BLaER1 treated with 17β-estradiol and CSF1 and Interleukin-3, amounts not matched to agents 10 nM and 100 nM (cell line): ENCODE measurements around the gene TMEM169.
A peak's percentile ranks its signal among the peaks of the same experiment; 100 is the strongest.

Experiments
- H3K27ac ChIP-seq, 11 experiments: shearing (Covaris generic); formaldehyde crosslinking; 2 replicates each; pipeline ENCODE4 v1.8.1; 2022
- H3K27me3 ChIP-seq, 11 experiments: shearing (Covaris generic); formaldehyde crosslinking; 2 replicates each; pipeline ENCODE4 v1.8.1; 2022
- H3K36me3 ChIP-seq, 11 experiments: shearing (Covaris generic); formaldehyde crosslinking; 2 replicates each; pipeline ENCODE4 v1.8.1; 2022
- H3K4me1 ChIP-seq, 10 experiments: shearing (Covaris generic); formaldehyde crosslinking; 2 replicates each; pipeline ENCODE4 v1.8.1; 2022
- H3K4me2 ChIP-seq, 11 experiments: shearing (Covaris generic); formaldehyde crosslinking; 2 replicates each; pipeline ENCODE4 v1.8.1; 2022
- H3K4me3 ChIP-seq, 10 experiments: shearing (Covaris generic); formaldehyde crosslinking; 2 replicates each; pipeline ENCODE4 v1.8.1; 2022
- H3K9ac ChIP-seq, 11 experiments: shearing (Covaris generic); formaldehyde crosslinking; 2 replicates each; pipeline ENCODE4 v1.8.1; 2022
- H3K9me3 ChIP-seq, 11 experiments: shearing (Covaris generic); formaldehyde crosslinking; replicated peaks in 1 of 11; 2 replicates each; pipeline ENCODE4 v1.8.1; 2022
- H4K20me1 ChIP-seq, 11 experiments: shearing (Covaris generic); formaldehyde crosslinking; 2 replicates each; pipeline ENCODE4 v1.8.1; 2022
- Cebpa-rat ChIP-seq, 11 experiments: shearing (Covaris generic); IDR thresholded peaks; 2 replicates each; pipeline ENCODE4 v1.8.1; 2022

TMEM169 gene

DNA sequence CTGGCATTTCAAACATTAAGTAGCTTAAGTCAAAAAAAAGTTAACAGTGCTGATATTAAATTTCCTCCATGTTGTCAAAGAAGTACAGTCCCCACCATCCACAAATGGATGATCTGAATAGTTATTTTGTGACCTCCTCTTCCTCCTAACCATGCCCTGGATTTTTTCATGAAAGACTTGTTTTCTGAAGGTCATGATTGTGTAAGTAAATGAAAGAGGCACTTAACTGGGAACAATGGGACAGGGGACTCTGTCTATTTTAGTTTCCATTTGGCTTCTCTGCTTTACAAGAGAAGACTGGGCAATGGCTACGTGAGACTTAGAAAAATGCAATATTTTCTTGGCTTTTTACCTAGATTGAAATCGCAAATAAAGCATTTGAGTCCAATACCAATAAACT, 32.3 kb upstream of the TMEM169 start:
- Histone ChIP-seq H3K27me3 (no peaks in the 10 kb centered on the region), H3K4me1 (peaks cover 0 to 6% (median 0%) of the 10 kb centered on the region in 10 experiments; a peak in 1 of 20 replicates), H3K9me3 (no peaks in the 10 kb centered on the region), H3K9ac (no peak overlapping the region), H3K4me2 (no peak overlapping the region), H3K36me3 (no peaks in the 10 kb centered on the region), H3K27ac (no peak overlapping the region), H4K20me1 (no peaks in the 10 kb centered on the region), H3K4me3 (no peak overlapping the region)
- TF ChIP-seq Cebpa-rat (IDR thresholded peaks at IDR 0.05) = no peak

DNA sequence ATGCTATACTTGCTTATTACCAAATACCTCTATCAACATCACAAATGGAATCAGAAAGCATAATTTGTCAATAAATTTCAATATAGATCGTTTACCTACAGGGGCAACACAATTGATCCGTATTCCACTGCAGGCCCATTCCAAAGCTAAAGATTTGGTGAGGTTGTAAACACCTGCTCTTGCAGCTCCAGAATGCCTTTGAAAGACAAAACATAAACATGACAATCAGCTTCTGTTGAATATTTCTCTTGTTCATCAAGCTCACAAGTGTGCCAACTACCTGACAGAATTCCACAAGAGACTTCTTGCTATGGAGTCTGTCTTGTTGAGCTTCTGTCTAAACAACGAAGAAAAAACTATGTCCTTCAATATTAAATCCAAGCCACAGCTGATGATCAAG, 30.4 kb upstream of the TMEM169 start:
- no peak overlapping the region for H3K27ac ChIP-seq
- no peak for TF ChIP-seq Cebpa-rat (IDR thresholded peaks at IDR 0.05)
- no peak overlapping the region for H3K4me3 ChIP-seq
- no peaks in the 10 kb centered on the region for H3K36me3 ChIP-seq
- no peak overlapping the region for H3K9ac ChIP-seq
- H3K9me3 ChIP-seq = no peaks in the 10 kb centered on the region
- H3K27me3 ChIP-seq = no peaks in the 10 kb centered on the region
- H4K20me1 ChIP-seq = no peaks in the 10 kb centered on the region
- H3K4me1 ChIP-seq = 0 out of 20 replicates have a peak, but pooled peaks cover 0 to 1% (median 0%) of the 10 kb centered on the region in 10 experiments
- H3K4me2 ChIP-seq = no peak overlapping the region

DNA sequence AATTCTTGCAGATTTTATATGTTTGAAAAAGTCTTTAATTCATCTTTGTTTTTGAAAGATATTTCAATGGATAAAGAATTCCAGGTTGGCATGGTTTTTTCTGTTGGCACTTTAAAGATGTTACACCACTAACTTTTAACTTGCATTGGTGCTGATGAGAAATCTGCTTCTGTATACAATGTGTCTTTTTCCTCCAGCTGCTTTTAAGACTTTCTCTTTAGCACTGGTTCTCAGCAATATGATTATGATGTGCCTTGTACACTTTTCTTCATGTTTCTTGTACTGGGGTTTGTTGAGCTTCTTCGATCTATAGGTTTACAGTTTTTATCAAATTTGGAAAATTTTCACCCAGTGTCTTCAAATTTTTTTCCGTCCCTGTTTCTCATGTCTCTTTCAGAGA, 29.3 kb upstream of the TMEM169 start:
- no peak overlapping the region for H3K9ac ChIP-seq
- H3K36me3 ChIP-seq = no peaks in the 10 kb centered on the region
- H3K27me3 ChIP-seq = no peaks in the 10 kb centered on the region
- H3K4me3 ChIP-seq = no peak overlapping the region
- no peaks in the 10 kb centered on the region for H4K20me1 ChIP-seq
- TF ChIP-seq Cebpa-rat (IDR thresholded peaks at IDR 0.05) = no peak
- no peak overlapping the region for H3K4me2 ChIP-seq
- peaks cover 2 to 12% (median 5%) of the 10 kb centered on the region in 10 experiments; a peak in 18 of 20 replicates for H3K4me1 ChIP-seq
- no peaks in the 10 kb centered on the region for H3K9me3 ChIP-seq
- H3K27ac ChIP-seq = no peak overlapping the region

DNA sequence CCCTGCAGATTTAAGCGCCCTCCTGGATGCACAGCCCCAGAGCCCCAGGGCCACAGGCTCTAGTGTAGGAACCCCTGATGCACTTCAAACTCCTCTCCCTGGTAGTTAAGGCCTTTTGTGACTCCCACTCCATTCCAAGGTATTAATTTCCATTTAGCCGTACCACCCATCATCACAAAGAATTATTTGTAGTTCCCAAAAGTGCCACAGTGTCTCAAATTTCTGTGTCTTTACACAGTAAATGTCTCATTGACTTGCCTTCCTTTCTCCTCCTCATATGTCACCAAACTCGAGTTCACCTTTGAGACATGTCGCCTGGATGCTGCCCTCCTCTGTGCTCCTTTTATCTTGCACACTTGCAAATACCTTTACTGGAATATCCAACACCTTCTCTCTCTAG, 26.0 kb upstream of the TMEM169 start:
- TF ChIP-seq Cebpa-rat (IDR thresholded peaks at IDR 0.05) = no peak

DNA sequence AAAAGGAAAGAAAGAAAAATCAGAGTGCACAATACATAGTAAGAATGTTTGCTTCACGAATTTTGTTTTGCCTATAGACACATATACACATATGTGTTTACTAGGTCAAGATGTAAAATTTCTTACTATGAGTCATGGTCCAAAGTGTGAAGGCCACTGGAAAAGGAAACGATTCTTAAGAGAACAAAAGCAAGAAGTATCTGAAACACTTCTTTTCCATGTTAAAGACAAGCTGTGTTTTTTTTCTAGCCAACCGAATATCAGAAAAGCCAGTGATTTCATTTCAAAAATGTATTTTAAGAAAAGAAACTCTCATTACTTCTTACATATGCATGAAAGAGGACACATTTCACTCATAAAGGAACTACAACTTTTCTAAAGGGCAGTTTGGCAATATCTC, 25.0 kb upstream of the TMEM169 start:
- Histone ChIP-seq H3K36me3 (no peaks in the 10 kb centered on the region), H3K4me3 (no peak overlapping the region), H4K20me1 (peaks cover 0 to 3% (median 0%) of the 10 kb centered on the region in 11 experiments; a peak in 1 of 22 replicates), H3K27me3 (no peaks in the 10 kb centered on the region), H3K9ac (no peak overlapping the region), H3K4me1 (peaks cover 12 to 29% (median 18%) of the 10 kb centered on the region in 10 experiments), H3K9me3 (no peaks in the 10 kb centered on the region), H3K4me2 (peak overlapping the region in 5 of 11 experiments; percentile 55 to 90 (median 85); a peak in 5 of 22 replicates), H3K27ac (no peak overlapping the region)
- no peak for TF ChIP-seq Cebpa-rat (IDR thresholded peaks at IDR 0.05)

More for the DNA sequence above, 26.0 kb upstream of the TMEM169 start:
- Histone ChIP-seq H4K20me1 (peaks cover 0 to 3% (median 0%) of the 10 kb centered on the region in 11 experiments; a peak in 1 of 22 replicates), H3K27me3 (no peaks in the 10 kb centered on the region), H3K4me3 (no peak overlapping the region), H3K9me3 (no peaks in the 10 kb centered on the region), H3K4me1 (peaks cover 12 to 29% (median 18%) of the 10 kb centered on the region in 10 experiments), H3K27ac (no peak overlapping the region), H3K36me3 (no peaks in the 10 kb centered on the region), H3K9ac (no peak overlapping the region), H3K4me2 (no peak overlapping the region)

DNA sequence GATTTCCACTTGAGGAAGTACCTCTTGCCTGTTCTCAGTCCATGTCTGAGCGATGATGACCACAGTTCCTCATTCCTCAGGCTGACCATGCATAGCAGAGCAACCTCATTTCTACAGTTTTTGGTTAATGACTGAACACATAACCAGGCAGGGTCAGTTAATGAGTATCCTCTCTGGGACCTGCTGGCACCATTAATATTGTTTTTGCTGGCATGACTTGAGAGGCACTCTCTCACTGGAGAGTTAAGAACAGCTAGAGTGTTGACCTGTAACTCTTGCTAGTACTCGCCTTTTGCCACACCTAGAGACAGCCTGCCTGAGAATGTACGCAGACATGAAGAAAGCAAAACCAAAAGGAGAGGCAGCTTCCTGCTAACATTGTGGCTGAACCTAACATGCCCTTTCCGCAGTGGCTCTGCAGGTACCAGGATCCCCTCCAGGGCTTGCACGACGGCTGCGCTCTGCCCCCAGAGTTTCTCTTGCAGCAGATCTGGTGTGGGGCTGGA, 24.0 kb upstream of the TMEM169 start:
- Histone ChIP-seq H3K36me3 (no peaks in the 10 kb centered on the region), H4K20me1 (peaks cover 0 to 3% (median 0%) of the 10 kb centered on the region in 11 experiments; a peak in 1 of 22 replicates), H3K9me3 (no peaks in the 10 kb centered on the region), H3K27me3 (no peaks in the 10 kb centered on the region), H3K4me3 (peak overlapping the region in 3 of 10 experiments; percentile 26 to 27 (median 26); a peak in 5 of 20 replicates), H3K4me1 (peaks cover 12 to 29% (median 18%) of the 10 kb centered on the region in 10 experiments), H3K27ac (peak overlapping the region in 6 of 11 experiments; percentile 21 to 62 (median 33); a peak in 11 of 22 replicates), H3K9ac (peak overlapping the region in 3 of 11 experiments; percentile 6 to 49 (median 7); a peak in 2 of 22 replicates), H3K4me2 (peak overlapping the region; percentile 44 to 90 (median 67))
- TF ChIP-seq Cebpa-rat (IDR thresholded peaks at IDR 0.05) = no peak

DNA sequence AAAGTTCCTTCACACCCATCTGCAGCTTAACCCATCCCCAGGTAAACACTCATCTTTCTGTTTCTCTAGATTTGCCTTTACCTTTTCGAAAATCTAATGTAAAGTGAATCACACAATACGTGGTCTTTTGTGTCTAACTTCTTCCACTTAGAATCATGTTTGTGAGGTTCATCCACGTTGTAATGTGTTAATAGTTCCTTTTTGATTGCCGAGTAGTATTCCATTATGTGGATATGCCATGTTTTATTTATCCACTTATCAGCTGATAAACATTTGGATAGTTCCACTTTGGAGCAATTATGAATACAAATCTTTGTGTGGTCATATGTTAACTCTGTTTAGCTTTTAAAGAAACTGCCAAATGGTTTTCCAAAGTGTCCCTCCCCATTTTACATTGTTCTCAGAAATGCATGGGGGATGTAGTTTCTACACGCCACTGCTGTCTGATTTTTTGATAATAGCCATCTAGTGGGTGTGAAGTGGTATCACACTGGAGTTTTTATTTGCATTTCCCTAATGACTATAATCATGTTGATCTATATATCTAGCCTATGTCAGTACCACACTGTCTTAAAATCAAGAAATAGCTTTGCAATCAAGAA, 22.4 kb upstream of the TMEM169 start:
- Histone ChIP-seq H4K20me1 (peaks cover 0 to 3% (median 0%) of the 10 kb centered on the region in 11 experiments; a peak in 1 of 22 replicates), H3K36me3 (no peaks in the 10 kb centered on the region), H3K4me3 (no peak overlapping the region), H3K4me1 (peaks cover 12 to 29% (median 18%) of the 10 kb centered on the region in 10 experiments), H3K27ac (no peak overlapping the region), H3K4me2 (peak overlapping the region in 2 of 11 experiments; percentile 88 to 90; a peak in 2 of 22 replicates), H3K9ac (no peak overlapping the region), H3K9me3 (no peaks in the 10 kb centered on the region), H3K27me3 (no peaks in the 10 kb centered on the region)
- no peak for TF ChIP-seq Cebpa-rat (IDR thresholded peaks at IDR 0.05)

DNA sequence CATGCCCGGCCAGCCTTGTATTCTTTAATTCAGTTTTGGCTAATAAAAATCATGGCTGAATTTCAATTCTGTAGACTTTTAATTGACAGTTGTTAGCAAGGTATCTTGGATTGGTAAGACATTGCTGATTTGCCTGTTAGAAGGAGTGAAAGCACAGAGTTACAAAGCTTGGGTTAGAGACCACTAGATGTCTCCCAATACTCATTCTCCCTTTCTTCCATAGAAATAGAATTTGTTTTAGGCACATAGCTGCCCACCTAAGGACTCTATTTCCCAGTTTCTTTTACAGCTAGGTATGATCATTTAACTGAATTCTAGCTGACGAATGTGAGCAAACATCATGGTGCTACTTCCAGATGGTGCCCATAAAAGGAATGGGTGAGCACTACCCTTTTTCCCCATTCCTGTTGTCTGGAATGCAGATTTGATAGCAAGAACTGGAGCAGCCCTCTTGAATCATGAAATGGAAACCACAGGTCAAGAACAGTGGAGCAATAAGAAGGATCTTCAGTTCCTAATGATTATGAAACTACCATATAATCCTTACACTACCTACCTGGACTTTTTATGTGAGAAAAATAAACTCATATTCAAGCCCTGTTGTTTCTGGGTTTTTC, 17.6 kb upstream of the TMEM169 start:
- Histone ChIP-seq H3K27me3 (no peaks in the 10 kb centered on the region), H3K4me1 (no peaks in the 10 kb centered on the region), H3K4me3 (no peak overlapping the region), H3K9ac (no peak overlapping the region), H3K4me2 (no peak overlapping the region), H4K20me1 (no peaks in the 10 kb centered on the region), H3K36me3 (no peaks in the 10 kb centered on the region), H3K27ac (no peak overlapping the region), H3K9me3 (no peaks in the 10 kb centered on the region)
- no peak for TF ChIP-seq Cebpa-rat (IDR thresholded peaks at IDR 0.05)

DNA sequence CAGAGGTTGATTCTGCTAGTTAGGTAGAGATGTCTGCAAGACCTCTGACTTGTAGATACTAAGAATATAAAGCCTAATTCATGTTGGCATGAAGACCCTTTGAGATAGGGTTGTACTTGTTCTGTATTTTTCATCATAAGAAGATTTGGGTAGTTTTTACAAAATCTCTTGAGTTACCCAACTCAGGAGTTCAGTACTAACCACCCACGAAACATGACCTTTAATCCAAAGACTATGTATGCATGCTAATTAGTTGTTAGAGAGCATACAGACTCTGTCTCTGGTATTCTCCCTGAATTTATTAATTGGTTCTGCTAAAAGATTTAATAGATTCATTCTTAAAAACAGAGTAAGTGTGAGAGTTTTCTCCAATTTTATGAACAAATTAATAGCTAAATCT, 17.1 kb upstream of the TMEM169 start:
- H3K9me3 ChIP-seq = no peaks in the 10 kb centered on the region
- H3K9ac ChIP-seq = no peak overlapping the region
- H4K20me1 ChIP-seq = no peaks in the 10 kb centered on the region
- no peak overlapping the region for H3K4me3 ChIP-seq
- H3K4me1 ChIP-seq = no peaks in the 10 kb centered on the region
- TF ChIP-seq Cebpa-rat (IDR thresholded peaks at IDR 0.05) = no peak
- no peaks in the 10 kb centered on the region for H3K36me3 ChIP-seq
- no peak overlapping the region for H3K4me2 ChIP-seq
- H3K27ac ChIP-seq = no peak overlapping the region
- no peaks in the 10 kb centered on the region for H3K27me3 ChIP-seq
